ENCODE data around the gene GNG3.

Gene GNG3

DNA sequence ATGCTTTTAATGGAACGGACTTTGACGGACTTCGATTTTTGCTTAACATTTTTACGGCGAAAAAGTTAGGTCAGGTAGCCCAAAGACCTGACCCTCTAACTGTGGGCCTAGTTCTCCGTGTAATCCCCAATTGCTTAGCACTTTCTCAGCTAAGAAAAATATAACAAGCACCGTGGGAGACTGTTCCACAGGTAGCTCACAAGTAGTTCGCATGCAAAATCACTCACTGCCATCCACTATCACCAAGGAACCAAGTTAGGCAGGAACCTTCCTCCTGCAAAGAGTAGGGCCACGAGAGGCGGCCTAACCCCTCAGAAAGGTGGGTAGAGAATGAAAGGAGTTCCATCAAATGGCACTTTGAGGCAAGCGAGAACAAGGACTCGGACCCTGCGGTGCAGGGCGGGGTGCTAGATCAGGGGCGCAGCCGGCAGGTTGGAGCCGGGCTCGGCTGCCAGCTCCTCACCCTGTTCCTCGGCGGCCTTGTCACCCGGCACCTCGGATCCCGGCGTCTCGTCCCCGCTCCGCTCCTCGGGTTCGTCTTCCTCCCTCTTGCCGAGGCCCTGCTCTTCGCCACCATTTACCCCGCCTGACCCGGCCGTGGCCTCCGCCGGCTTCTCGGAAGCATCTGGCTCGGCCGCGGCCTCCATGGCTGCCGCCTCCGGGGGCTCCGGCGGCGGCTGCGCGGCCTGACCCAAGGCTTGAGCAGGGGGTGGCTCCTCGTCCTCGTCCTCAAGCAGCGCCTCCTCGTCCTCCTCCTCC lies 18.9 kb downstream of the GNG3 start:
- peaks cover 16% of the 10 kb centered on the region for H3F3A ChIP-seq (ENCODE audit: insufficient read depth)
- H3K4me3 ChIP-seq (ENCODE audit: insufficient read depth, low read length, poor library complexity, severe bottlenecking) = peak overlapping the region; percentile 77
- peak overlapping the region; percentile 79 for H3K4me2 ChIP-seq (ENCODE audit: low read depth, low read length, poor library complexity, severe bottlenecking)
- H3K9ac ChIP-seq (ENCODE audit: low read length) = peak overlapping the region; percentile 82
- H3K27me3 ChIP-seq (ENCODE audit: low read length) = no peaks in the 10 kb centered on the region
- H3K9me2 ChIP-seq (replicated peaks; ENCODE audit: insufficient read depth, low read length) = no peaks in the 10 kb centered on the region
- peaks cover 36% of the 10 kb centered on the region for H3K36me3 ChIP-seq (ENCODE audit: low read length)
- peaks cover 75% of the 10 kb centered on the region for H3K79me2 ChIP-seq (ENCODE audit: insufficient read depth, low read length)
- peak overlapping the region; percentile 94 for H3K27ac ChIP-seq (ENCODE audit: low read depth, low read length)
- no peaks in the 10 kb centered on the region for H3K9me3 ChIP-seq (ENCODE audit: insufficient read depth, low read length)
- TF ChIP-seq, protein P1, sequence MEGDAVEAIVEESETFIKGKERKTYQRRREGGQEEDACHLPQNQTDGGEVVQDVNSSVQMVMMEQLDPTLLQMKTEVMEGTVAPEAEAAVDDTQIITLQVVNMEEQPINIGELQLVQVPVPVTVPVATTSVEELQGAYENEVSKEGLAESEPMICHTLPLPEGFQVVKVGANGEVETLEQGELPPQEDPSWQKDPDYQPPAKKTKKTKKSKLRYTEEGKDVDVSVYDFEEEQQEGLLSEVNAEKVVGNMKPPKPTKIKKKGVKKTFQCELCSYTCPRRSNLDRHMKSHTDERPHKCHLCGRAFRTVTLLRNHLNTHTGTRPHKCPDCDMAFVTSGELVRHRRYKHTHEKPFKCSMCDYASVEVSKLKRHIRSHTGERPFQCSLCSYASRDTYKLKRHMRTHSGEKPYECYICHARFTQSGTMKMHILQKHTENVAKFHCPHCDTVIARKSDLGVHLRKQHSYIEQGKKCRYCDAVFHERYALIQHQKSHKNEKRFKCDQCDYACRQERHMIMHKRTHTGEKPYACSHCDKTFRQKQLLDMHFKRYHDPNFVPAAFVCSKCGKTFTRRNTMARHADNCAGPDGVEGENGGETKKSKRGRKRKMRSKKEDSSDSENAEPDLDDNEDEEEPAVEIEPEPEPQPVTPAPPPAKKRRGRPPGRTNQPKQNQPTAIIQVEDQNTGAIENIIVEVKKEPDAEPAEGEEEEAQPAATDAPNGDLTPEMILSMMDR (IDR thresholded peaks at IDR 0.05; ENCODE audit: insufficient read depth, low read length, poor library complexity, severe bottlenecking) = no peak
- no peak for TF ChIP-seq EZH2phosphoT487 (conservative IDR thresholded peaks at IDR 0.05; ENCODE audit: low read length)
- H4K20me1 ChIP-seq (ENCODE audit: low read depth, low read length) = peaks cover 22% of the 10 kb centered on the region
- no peak overlapping the region for H2AFZ ChIP-seq (ENCODE audit: low read depth, low read length, severe bottlenecking)

- TF ChIP-seq, protein P1 (IDR thresholded peaks at IDR 0.05; ENCODE audit: insufficient read depth, low read length, poor library complexity, severe bottlenecking) = no peak
- TF ChIP-seq EZH2phosphoT487 (conservative IDR thresholded peaks at IDR 0.05; ENCODE audit: low read length) = no peak
- peak overlapping the region; percentile 94 for H3K27ac ChIP-seq (ENCODE audit: low read depth, low read length)
- H3F3A ChIP-seq (ENCODE audit: insufficient read depth) = peaks cover 16% of the 10 kb centered on the region
- H3K79me2 ChIP-seq (ENCODE audit: insufficient read depth, low read length) = peaks cover 75% of the 10 kb centered on the region
- H3K4me2 ChIP-seq (ENCODE audit: low read depth, low read length, poor library complexity, severe bottlenecking) = peak overlapping the region; percentile 79
- H3K9me3 ChIP-seq (ENCODE audit: insufficient read depth, low read length) = no peaks in the 10 kb centered on the region
- H3K9me2 ChIP-seq (replicated peaks; ENCODE audit: insufficient read depth, low read length) = no peaks in the 10 kb centered on the region
- H3K36me3 ChIP-seq (ENCODE audit: low read length) = peaks cover 31% of the 10 kb centered on the region
- H3K4me3 ChIP-seq (ENCODE audit: insufficient read depth, low read length, poor library complexity, severe bottlenecking) = peak overlapping the region; percentile 77
- H3K27me3 ChIP-seq (ENCODE audit: low read length) = no peaks in the 10 kb centered on the region
- peaks cover 22% of the 10 kb centered on the region for H4K20me1 ChIP-seq (ENCODE audit: low read depth, low read length)
- no peak overlapping the region for H2AFZ ChIP-seq (ENCODE audit: low read depth, low read length, severe bottlenecking)
- H3K9ac ChIP-seq (ENCODE audit: low read length) = peak overlapping the region; percentile 82
These were observed 19.4 kb downstream of the GNG3 start for GRCh38 chr11:62726915-62727164.

DNA sequence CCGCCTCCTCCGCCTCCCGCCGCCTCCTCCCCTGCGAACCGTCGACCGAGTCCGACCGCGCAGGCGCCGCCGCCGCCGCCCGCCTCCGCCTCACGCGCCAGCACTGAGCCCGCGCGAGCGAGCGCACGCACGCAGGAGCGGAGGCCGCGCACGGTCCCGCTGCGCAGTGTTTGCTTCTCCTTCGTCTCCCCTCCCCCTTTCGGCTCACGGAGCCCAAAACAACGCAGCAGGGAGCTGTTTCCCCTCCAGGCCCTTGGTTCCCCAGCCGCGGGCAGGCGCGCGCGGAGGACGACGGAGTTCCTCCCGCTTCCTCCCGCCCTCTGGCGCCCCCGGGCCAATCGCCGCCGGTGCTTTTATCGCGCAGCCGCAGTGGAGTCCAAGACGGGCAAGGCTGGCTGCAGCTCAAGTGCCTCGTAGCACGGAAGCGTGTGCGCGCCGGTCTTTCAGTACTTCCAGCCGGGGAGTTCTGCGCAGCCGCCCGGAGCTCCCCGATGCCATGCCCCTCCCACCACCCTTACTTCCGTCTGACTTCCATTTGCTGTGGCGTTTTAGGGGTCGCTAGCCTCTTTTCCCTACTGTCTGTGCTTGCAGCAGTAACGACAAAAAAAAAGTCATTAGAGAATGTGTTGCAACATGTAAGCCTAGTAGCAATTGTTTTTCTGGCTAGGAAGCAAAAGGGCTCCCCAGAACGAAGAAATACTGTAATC lies 19.8 kb downstream of the GNG3 start, which contains the start of gene HNRNPUL2:
HNRNPUL2 (minus strand) TSS at position 293 of the 707 bp plus-strand sequence. CDS start 301 bp downstream, outside the sequence.
- no peak for TF ChIP-seq EZH2phosphoT487 (conservative IDR thresholded peaks at IDR 0.05; ENCODE audit: low read length)
- TF ChIP-seq, protein P1 (IDR thresholded peaks at IDR 0.05; ENCODE audit: insufficient read depth, low read length, poor library complexity, severe bottlenecking) = no peak
- peaks cover 22% of the 10 kb centered on the region for H4K20me1 ChIP-seq (ENCODE audit: low read depth, low read length)
- H3K36me3 ChIP-seq (ENCODE audit: low read length) = peaks cover 26% of the 10 kb centered on the region

More for the DNA sequence above, 19.8 kb downstream of the GNG3 start, which contains the start of gene HNRNPUL2:
- H3F3A ChIP-seq (ENCODE audit: insufficient read depth) = peaks cover 16% of the 10 kb centered on the region
- peak within 1 kb of the TSS; percentile 80 for H3K4me2 ChIP-seq (ENCODE audit: low read depth, low read length, poor library complexity, severe bottlenecking)
- no peaks in the 10 kb centered on the region for H3K27me3 ChIP-seq (ENCODE audit: low read length)
- peak within 1 kb of the TSS; percentile 94 for H3K27ac ChIP-seq (ENCODE audit: low read depth, low read length)
- H3K9me3 ChIP-seq (ENCODE audit: insufficient read depth, low read length) = no peaks in the 10 kb centered on the region
- H3K9ac ChIP-seq (ENCODE audit: low read length) = peak within 1 kb of the TSS; percentile 82
- no peaks in the 10 kb centered on the region for H3K9me2 ChIP-seq (replicated peaks; ENCODE audit: insufficient read depth, low read length)
- H3K79me2 ChIP-seq (ENCODE audit: insufficient read depth, low read length) = peaks cover 70% of the 10 kb centered on the region
- H3K4me3 ChIP-seq (ENCODE audit: insufficient read depth, low read length, poor library complexity, severe bottlenecking) = peak within 1 kb of the TSS; percentile 77
- H2AFZ ChIP-seq (ENCODE audit: low read depth, low read length, severe bottlenecking) = peak within 1 kb of the TSS; percentile 46

Data from SU-DHL-6 (cell line).